Left lung (tissue), 10 donors: ENCODE measurements around the gene TBL1X. TPM values are rescaled to one million over a fixed set of nuclear protein-coding genes. Genes with fewer than 3 reads are reported as not detected.

Experiments
- ATAC-seq: fragments of 200-7000 bp; cut with Tn5 transposase; one replicate; pipeline ENCODE4 v1.9.1; 2020; ENCODE audit warnings: moderate library complexity
- DNase-seq, 4 donors: peaks; one replicate each; pipeline ENCODE4 v3.0.0-alpha.2; 2013 to 2020
- H3K27ac ChIP-seq, 2 donors: fragments of 200-600 bp; sonication (generic) in 1 of 2; one replicate each; pipeline versions ENCODE4 v1.5.0 to v1.8.0; 2020 to 2021
- H3K27me3 ChIP-seq, 2 donors: fragments of 200-600 bp; sonication (generic) in 1 of 2; one replicate each; pipeline versions ENCODE4 v1.5.0 to v1.8.0; 2020 to 2021
- H3K36me3 ChIP-seq, 2 donors: fragments of 200-600 bp; sonication (generic) in 1 of 2; one replicate each; pipeline versions ENCODE4 v1.5.0 to v1.8.0; 2020 to 2021
- H3K4me1 ChIP-seq, 2 donors: fragments of 200-600 bp; one replicate each; pipeline ENCODE4 v1.8.0; 2021
- H3K4me3 ChIP-seq, 2 donors: fragments of 200-600 bp; sonication (generic) in 1 of 2; one replicate each; pipeline versions ENCODE4 v1.5.0 to v1.8.0; 2020 to 2021; ENCODE audit warnings: mild to moderate bottlenecking in 1 of 2
- H3K9me3 ChIP-seq, 2 donors: fragments of 200-600 bp; sonication (generic) in 1 of 2; one replicate each; pipeline versions ENCODE4 v1.5.0 to v1.8.0; 2020 to 2021
- intact Hi-C, 2 donors: fragments of 100-400 bp; cut with DNase I; formaldehyde crosslinking; loops; one replicate each; pipeline versions ENCODE4 v1.11.2 to v1.14.2; 2022
- polyA plus RNA-seq, 6 donors: library from polyadenylated mRNA; unstranded; fragments of 120-200 nt; gene quantifications; one replicate each; pipeline ENCODE4 v1.2.1, GENCODE V29; 2013; ENCODE audit not compliant: insufficient read length in 6 of 6
- total RNA-seq, 2 donors: library from RNA; stranded (reverse); fragmentation: NEBNext Ultra II Directional; extraction: Animal tissue kit (Norgen Biotek cat#: 25700); gene quantifications; one replicate each; pipeline ENCODE4 v1.2.1, GENCODE V29; 2021
- TF ChIP-seq, protein P1 (sequence below), 2 donors: fragments of 200-600 bp; sonication (generic) in 1 of 2; IDR thresholded peaks; one replicate each; pipeline versions ENCODE4 v1.5.0 to v1.8.0; 2021; ENCODE audit warnings: antibody characterized with exemption in 2 of 2
- donor health status: DM: no; HTN: yes; CAD: no.
- donor health status: DM: no; HTN: no; CAD: no.

TBL1X gene
- total and polyA plus RNA-seq, 8 donors = 13.4 to 24.6 (median 21.6) TPM

GRCh38 chrX:9708086-9708485 lies 243.2 kb downstream of the TBL1X start:
- Histone ChIP-seq H3K4me3 (no peak overlapping the region), H3K4me1 (peaks cover 0 to 4% of the 10 kb centered on the region in 2 donors), H3K27me3 (no peaks in the 10 kb centered on the region), H3K27ac (no peak overlapping the region), H3K36me3 (peaks cover 0 to 23% of the 10 kb centered on the region in 2 donors), H3K9me3 (no peaks in the 10 kb centered on the region)
- intact Hi-C loops = no loop called here
- DNase-seq = no peak
- TF ChIP-seq, protein P1, sequence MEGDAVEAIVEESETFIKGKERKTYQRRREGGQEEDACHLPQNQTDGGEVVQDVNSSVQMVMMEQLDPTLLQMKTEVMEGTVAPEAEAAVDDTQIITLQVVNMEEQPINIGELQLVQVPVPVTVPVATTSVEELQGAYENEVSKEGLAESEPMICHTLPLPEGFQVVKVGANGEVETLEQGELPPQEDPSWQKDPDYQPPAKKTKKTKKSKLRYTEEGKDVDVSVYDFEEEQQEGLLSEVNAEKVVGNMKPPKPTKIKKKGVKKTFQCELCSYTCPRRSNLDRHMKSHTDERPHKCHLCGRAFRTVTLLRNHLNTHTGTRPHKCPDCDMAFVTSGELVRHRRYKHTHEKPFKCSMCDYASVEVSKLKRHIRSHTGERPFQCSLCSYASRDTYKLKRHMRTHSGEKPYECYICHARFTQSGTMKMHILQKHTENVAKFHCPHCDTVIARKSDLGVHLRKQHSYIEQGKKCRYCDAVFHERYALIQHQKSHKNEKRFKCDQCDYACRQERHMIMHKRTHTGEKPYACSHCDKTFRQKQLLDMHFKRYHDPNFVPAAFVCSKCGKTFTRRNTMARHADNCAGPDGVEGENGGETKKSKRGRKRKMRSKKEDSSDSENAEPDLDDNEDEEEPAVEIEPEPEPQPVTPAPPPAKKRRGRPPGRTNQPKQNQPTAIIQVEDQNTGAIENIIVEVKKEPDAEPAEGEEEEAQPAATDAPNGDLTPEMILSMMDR (IDR thresholded peaks at IDR 0.05) = no peak
- ATAC-seq = no peak

DNA sequence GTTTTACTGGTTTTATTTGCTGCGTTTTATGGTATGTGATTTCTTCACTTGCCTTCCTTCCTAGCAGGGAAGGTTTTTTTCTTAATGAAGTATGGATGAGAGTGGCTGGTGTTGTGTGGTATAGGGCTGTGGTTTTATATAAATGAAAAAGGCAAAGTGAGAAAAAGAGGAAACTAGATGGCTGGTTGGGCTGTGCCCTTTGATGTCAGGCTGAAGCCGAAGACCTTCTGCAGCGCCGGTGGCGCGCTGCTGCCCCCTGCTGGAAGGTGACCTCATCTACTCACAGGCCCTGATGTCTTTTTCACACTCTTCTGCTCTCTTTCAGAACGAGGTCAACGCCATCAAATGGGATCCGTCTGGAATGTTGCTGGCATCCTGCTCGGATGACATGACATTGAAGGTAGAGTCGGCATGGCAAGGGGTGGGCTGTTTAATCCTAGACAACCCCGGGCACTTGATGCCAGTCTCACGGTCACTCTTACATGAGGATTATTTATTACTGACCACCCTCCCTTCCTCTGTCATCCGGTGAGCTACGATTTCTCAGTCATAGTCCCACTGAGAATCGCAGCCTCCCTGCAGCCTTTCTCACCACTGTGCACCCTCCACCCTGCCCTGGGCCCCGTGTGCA lies 244.2 kb downstream of the TBL1X start:
- peaks cover 0 to 4% of the 10 kb centered on the region in 2 donors for H3K4me1 ChIP-seq
- intact Hi-C loops = no loop called here
- no peaks in the 10 kb centered on the region for H3K9me3 ChIP-seq
- ATAC-seq (peak; percentile 98), DNase-seq (peak; percentile 65 to 91 (median 78))
- no peak overlapping the region for H3K27ac ChIP-seq
- H3K36me3 ChIP-seq = peaks cover 0 to 23% of the 10 kb centered on the region in 2 donors
- TF ChIP-seq, protein P1 (IDR thresholded peaks at IDR 0.05) = peak; percentile 72 to 88
- H3K4me3 ChIP-seq = no peak overlapping the region
- H3K27me3 ChIP-seq = no peaks in the 10 kb centered on the region

- no peaks in the 10 kb centered on the region for H3K27me3 ChIP-seq
- intact Hi-C loops = no loop called here
- TF ChIP-seq, protein P1 (IDR thresholded peaks at IDR 0.05) = no peak
- H3K4me1 ChIP-seq = peaks cover 0 to 4% of the 10 kb centered on the region in 2 donors
- H3K9me3 ChIP-seq = no peaks in the 10 kb centered on the region
- DNase-seq (no peak), ATAC-seq (no peak)
- peaks cover 0 to 34% of the 10 kb centered on the region in 2 donors for H3K36me3 ChIP-seq
- no peak overlapping the region for H3K4me3 ChIP-seq
- no peak overlapping the region for H3K27ac ChIP-seq
These were observed 245.5 kb downstream of the TBL1X start for GRCh38 chrX:9710332-9710731.

- Histone ChIP-seq H3K9me3 (no peaks in the 10 kb centered on the region), H3K27me3 (no peaks in the 10 kb centered on the region), H3K36me3 (peaks cover 0 to 40% of the 10 kb centered on the region in 2 donors), H3K27ac (no peak overlapping the region), H3K4me3 (no peak overlapping the region), H3K4me1 (no peaks in the 10 kb centered on the region)
- TF ChIP-seq, protein P1 (IDR thresholded peaks at IDR 0.05) = no peak
- DNase-seq = no peak
- intact Hi-C loops = no loop called here
- ATAC-seq = no peak
These were observed 252.5 kb downstream of the TBL1X start for GRCh38 chrX:9717376-9717775.

GRCh38 chrX:9724711-9725110 lies 259.9 kb downstream of the TBL1X start:
- DNase-seq (no peak), ATAC-seq (no peak)
- TF ChIP-seq, protein P1 (IDR thresholded peaks at IDR 0.05) = no peak
- Histone ChIP-seq H3K9me3 (peaks cover 0 to 12% of the 10 kb centered on the region in 2 donors), H3K36me3 (no peaks in the 10 kb centered on the region), H3K4me3 (no peak overlapping the region), H3K27ac (no peak overlapping the region), H3K4me1 (no peaks in the 10 kb centered on the region), H3K27me3 (no peaks in the 10 kb centered on the region)
- intact Hi-C loops = no loop called here
